Astrocyte (in vitro differentiated cells and primary cell): ENCODE measurements around the gene IL20RB. TPM values are rescaled to one million over a fixed set of nuclear protein-coding genes. Genes with fewer than 3 reads are reported as not detected.

Experiments
- DNase-seq: peaks from one replicate; pipeline ENCODE4 v3.0.0-alpha.2; 2010; ENCODE audit warnings: low read depth
- FAIRE-seq: peaks from 2 replicates; lab custom pipeline; 2011; peaks lifted over from hg19 to GRCh38; lab: Jason Lieb, UNC
- H2AFZ ChIP-seq: 2 replicates; pipeline ENCODE4 v1.6.0; 2012; ENCODE audit warnings: low read depth, low read length, inconsistent platforms
- H3K27ac ChIP-seq: 2 replicates; pipeline ENCODE4 v1.5.1; 2011; ENCODE audit warnings: low read depth, low read length, inconsistent platforms
- H3K27me3 ChIP-seq: 2 replicates; pipeline ENCODE4 v1.6.0; 2011; ENCODE audit warnings: low read length, inconsistent platforms; ENCODE audit not compliant: insufficient read depth
- H3K36me3 ChIP-seq: 2 replicates; pipeline ENCODE4 v1.5.1; 2011; ENCODE audit warnings: low read length, inconsistent platforms; ENCODE audit not compliant: insufficient read depth
- H3K4me1 ChIP-seq: 2 replicates; pipeline ENCODE4 v1.5.1; 2011; ENCODE audit warnings: low read length, inconsistent platforms; ENCODE audit not compliant: insufficient read depth
- H3K4me2 ChIP-seq: 2 replicates; pipeline ENCODE4 v1.6.0; 2012; ENCODE audit warnings: low read length, inconsistent platforms
- H3K4me3 ChIP-seq: 2 replicates; pipeline ENCODE4 v1.5.1; 2011; ENCODE audit warnings: low read depth, mild to moderate bottlenecking, low read length, inconsistent platforms; ENCODE audit not compliant: insufficient read depth
- H3K79me2 ChIP-seq: 2 replicates; pipeline ENCODE4 v1.6.0; 2012; ENCODE audit warnings: mild to moderate bottlenecking, low read length, inconsistent platforms; ENCODE audit not compliant: insufficient read depth
- H3K9ac ChIP-seq: 2 replicates; pipeline ENCODE4 v1.6.0; 2012; ENCODE audit warnings: mild to moderate bottlenecking, low read length, inconsistent platforms
- H3K9me3 ChIP-seq: 2 replicates; pipeline ENCODE4 v1.5.1; 2012; ENCODE audit warnings: low read depth, mild to moderate bottlenecking, low read length, inconsistent platforms; ENCODE audit not compliant: insufficient read depth
- H4K20me1 ChIP-seq: 2 replicates; pipeline ENCODE4 v1.6.0; 2012; ENCODE audit warnings: low read length, inconsistent platforms; ENCODE audit not compliant: insufficient read depth
- H3K27ac Mint-ChIP-seq: one replicate; pipeline ENCODE4 v1.8.0; 2021; ENCODE audit warnings: mild to moderate bottlenecking, mixed read lengths; ENCODE audit not compliant: unreplicated experiment
- H3K27me3 Mint-ChIP-seq: one replicate; pipeline ENCODE4 v1.8.0; 2021; ENCODE audit warnings: low read depth, mixed read lengths; ENCODE audit not compliant: unreplicated experiment
- H3K36me3 Mint-ChIP-seq: one replicate; pipeline ENCODE4 v1.8.0; 2021; ENCODE audit warnings: low read depth, mixed read lengths; ENCODE audit not compliant: unreplicated experiment
- H3K4me1 Mint-ChIP-seq: one replicate; pipeline ENCODE4 v1.8.0; 2021; ENCODE audit warnings: low read depth, mixed read lengths; ENCODE audit not compliant: unreplicated experiment
- H3K4me3 Mint-ChIP-seq: one replicate; pipeline ENCODE4 v1.8.0; 2021; ENCODE audit warnings: mild to moderate bottlenecking, moderate library complexity, mixed read lengths; ENCODE audit not compliant: unreplicated experiment
- H3K9me3 Mint-ChIP-seq: one replicate; pipeline ENCODE4 v1.8.0; 2021; ENCODE audit warnings: mild to moderate bottlenecking, mixed read lengths; ENCODE audit not compliant: unreplicated experiment
- EZH2 ChIP-seq: IDR thresholded peaks from 2 replicates; pipeline ENCODE4 v1.6.1; 2012; ENCODE audit warnings: mild to moderate bottlenecking, low read length, inconsistent platforms; ENCODE audit not compliant: insufficient read depth
- total RNA-seq: library from RNA; stranded (reverse); gene quantifications from 2 replicates; pipeline ENCODE4 v1.2.1, GENCODE V29; 2021
- TF ChIP-seq, protein P1 (sequence below): IDR thresholded peaks from 2 replicates; pipeline ENCODE4 v1.5.1; 2011; ENCODE audit warnings: low read depth, mild to moderate bottlenecking, inconsistent platforms, low read length, moderate library complexity; ENCODE audit not compliant: insufficient read depth

IL20RB gene
- total RNA-seq, 1 donor from 2014 or later = 22.0 TPM

DNA sequence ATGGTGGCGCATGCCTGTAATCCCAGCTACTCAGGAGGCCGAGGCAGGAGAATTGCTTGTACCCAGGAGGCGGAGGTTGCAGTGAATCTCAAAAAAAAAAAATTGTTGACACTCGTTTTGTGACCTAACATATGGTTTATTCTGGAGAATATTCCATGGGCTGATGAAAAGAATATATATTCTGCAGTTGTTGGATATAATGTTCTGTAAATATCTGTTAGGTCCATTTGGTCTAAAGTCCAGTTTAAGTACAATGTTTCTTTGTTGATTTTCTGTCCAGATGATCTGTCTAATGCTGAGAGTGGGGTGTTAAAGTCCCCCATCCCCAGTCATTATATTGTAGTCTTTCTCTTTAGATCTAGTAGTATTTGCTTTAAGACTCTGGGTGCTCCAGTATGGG lies 15.6 kb downstream of the IL20RB start:
- H3K9me3 ChIP-seq = no peaks in the 10 kb centered on the region
- Mint-ChIP-seq H3K27me3 (no peaks in the 10 kb centered on the region), H3K4me1 (no peaks in the 10 kb centered on the region), H3K27ac (no peak overlapping the region), H3K9me3 (peaks cover 5% of the 10 kb centered on the region), H3K36me3 (peaks cover 8% of the 10 kb centered on the region), H3K4me3 (no peak overlapping the region)
- H3K4me3 ChIP-seq = no peak overlapping the region
- DNase-seq (no peak), FAIRE-seq (no peak)
- H3K4me2 ChIP-seq = no peak overlapping the region
- H3K4me1 ChIP-seq = no peaks in the 10 kb centered on the region
- H3K79me2 ChIP-seq = no peaks in the 10 kb centered on the region
- H3K36me3 ChIP-seq = no peaks in the 10 kb centered on the region
- H3K27me3 ChIP-seq = no peaks in the 10 kb centered on the region
- no peak overlapping the region for H3K9ac ChIP-seq
- H4K20me1 ChIP-seq = no peaks in the 10 kb centered on the region
- TF ChIP-seq, protein P1, sequence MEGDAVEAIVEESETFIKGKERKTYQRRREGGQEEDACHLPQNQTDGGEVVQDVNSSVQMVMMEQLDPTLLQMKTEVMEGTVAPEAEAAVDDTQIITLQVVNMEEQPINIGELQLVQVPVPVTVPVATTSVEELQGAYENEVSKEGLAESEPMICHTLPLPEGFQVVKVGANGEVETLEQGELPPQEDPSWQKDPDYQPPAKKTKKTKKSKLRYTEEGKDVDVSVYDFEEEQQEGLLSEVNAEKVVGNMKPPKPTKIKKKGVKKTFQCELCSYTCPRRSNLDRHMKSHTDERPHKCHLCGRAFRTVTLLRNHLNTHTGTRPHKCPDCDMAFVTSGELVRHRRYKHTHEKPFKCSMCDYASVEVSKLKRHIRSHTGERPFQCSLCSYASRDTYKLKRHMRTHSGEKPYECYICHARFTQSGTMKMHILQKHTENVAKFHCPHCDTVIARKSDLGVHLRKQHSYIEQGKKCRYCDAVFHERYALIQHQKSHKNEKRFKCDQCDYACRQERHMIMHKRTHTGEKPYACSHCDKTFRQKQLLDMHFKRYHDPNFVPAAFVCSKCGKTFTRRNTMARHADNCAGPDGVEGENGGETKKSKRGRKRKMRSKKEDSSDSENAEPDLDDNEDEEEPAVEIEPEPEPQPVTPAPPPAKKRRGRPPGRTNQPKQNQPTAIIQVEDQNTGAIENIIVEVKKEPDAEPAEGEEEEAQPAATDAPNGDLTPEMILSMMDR = no peak
- no peak for TF ChIP-seq EZH2
- H3K27ac ChIP-seq = no peak overlapping the region
- no peak overlapping the region for H2AFZ ChIP-seq

DNA sequence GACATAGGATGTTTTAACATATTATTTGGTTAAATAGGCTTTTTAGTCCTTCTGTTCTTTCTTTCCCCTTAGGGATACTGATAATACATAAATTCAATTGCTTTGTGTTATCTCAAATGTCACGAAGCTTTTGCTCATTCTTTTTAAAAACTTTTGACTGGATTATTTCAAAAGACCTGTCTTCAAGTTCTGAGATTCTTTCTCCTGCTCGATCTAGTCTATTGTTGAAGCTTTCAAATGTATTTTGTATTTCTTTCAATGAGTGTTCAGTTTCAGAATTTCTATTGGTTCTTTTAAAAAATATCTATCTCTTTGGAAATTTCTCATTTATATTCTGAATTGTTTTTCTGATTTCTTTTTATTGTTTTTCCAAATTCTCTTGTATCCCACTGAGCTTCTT lies 16.9 kb downstream of the IL20RB start:
- peaks cover 8% of the 10 kb centered on the region for H3K36me3 Mint-ChIP-seq
- Histone ChIP-seq H2AFZ (no peak overlapping the region), H4K20me1 (no peaks in the 10 kb centered on the region), H3K79me2 (no peaks in the 10 kb centered on the region), H3K9ac (no peak overlapping the region), H3K4me3 (no peak overlapping the region), H3K4me2 (no peak overlapping the region), H3K9me3 (no peaks in the 10 kb centered on the region), H3K36me3 (no peaks in the 10 kb centered on the region), H3K27ac (no peak overlapping the region), H3K27me3 (no peaks in the 10 kb centered on the region), H3K4me1 (no peaks in the 10 kb centered on the region)
- no peak overlapping the region for H3K4me3 Mint-ChIP-seq
- H3K27ac Mint-ChIP-seq = no peak overlapping the region
- peaks cover 5% of the 10 kb centered on the region for H3K9me3 Mint-ChIP-seq
- no peak for DNase-seq
- H3K27me3 Mint-ChIP-seq = no peaks in the 10 kb centered on the region
- no peak for FAIRE-seq
- H3K4me1 Mint-ChIP-seq = no peaks in the 10 kb centered on the region
- TF ChIP-seq, protein P1 = no peak
- no peak for TF ChIP-seq EZH2

- H3K27me3 Mint-ChIP-seq = no peaks in the 10 kb centered on the region
- no peak overlapping the region for H3K27ac Mint-ChIP-seq
- Histone ChIP-seq H3K4me1 (no peaks in the 10 kb centered on the region), H2AFZ (no peak overlapping the region), H3K79me2 (no peaks in the 10 kb centered on the region), H3K9ac (no peak overlapping the region), H3K4me3 (no peak overlapping the region), H3K27me3 (no peaks in the 10 kb centered on the region), H3K4me2 (no peak overlapping the region), H3K27ac (no peak overlapping the region), H3K9me3 (no peaks in the 10 kb centered on the region), H3K36me3 (no peaks in the 10 kb centered on the region), H4K20me1 (no peaks in the 10 kb centered on the region)
- H3K36me3 Mint-ChIP-seq = peaks cover 32% of the 10 kb centered on the region
- peaks cover 10% of the 10 kb centered on the region for H3K9me3 Mint-ChIP-seq
- H3K4me1 Mint-ChIP-seq = no peaks in the 10 kb centered on the region
- no peak overlapping the region for H3K4me3 Mint-ChIP-seq
- DNase-seq = no peak
- TF ChIP-seq, protein P1 = no peak
- TF ChIP-seq EZH2 = no peak
- no peak for FAIRE-seq
Measured at GRCh38 chr3:136979204-136979603, 21.4 kb downstream of the IL20RB start.
